NT2/D1 (cell line): Measurements from ENCODE around the gene LGSN.
"Not testable (repeated sequence)": the region's sequence is repeated elsewhere in the genome, so short reads cannot be mapped to it uniquely, and the experiment has no call there.

Source experiments
- DNase-seq: peaks from one replicate; pipeline ENCODE4 v3.0.0-alpha.2; 2011; ENCODE audit warnings: low read depth, low spot score
- H3K27me3 ChIP-seq: 2 replicates; pipeline ENCODE4 v1.6.0; 2011; ENCODE audit warnings: mild to moderate bottlenecking; ENCODE audit not compliant: insufficient read length, insufficient read depth
- H3K36me3 ChIP-seq: 2 replicates; pipeline ENCODE4 v1.6.1; 2011; ENCODE audit warnings: mild to moderate bottlenecking, low read length, mixed read lengths; ENCODE audit not compliant: insufficient read depth, insufficient read length
- H3K4me1 ChIP-seq: 2 replicates; pipeline ENCODE4 v1.5.1; 2011; ENCODE audit not compliant: insufficient read depth, insufficient read length
- H3K4me3 ChIP-seq: 2 replicates; pipeline ENCODE4 v1.5.1; 2011; ENCODE audit warnings: low read depth; ENCODE audit not compliant: insufficient read length
- H3K9ac ChIP-seq: 2 replicates; pipeline ENCODE4 v1.6.0; 2011; ENCODE audit warnings: low read depth; ENCODE audit not compliant: insufficient read length
- H3K9me3 ChIP-seq: 2 replicates; pipeline ENCODE4 v1.5.1; 2011; ENCODE audit warnings: mild to moderate bottlenecking, low read length; ENCODE audit not compliant: insufficient read depth
- SUZ12 ChIP-seq: IDR thresholded peaks from 2 replicates; pipeline ENCODE4 v1.6.1; 2011; ENCODE audit not compliant: insufficient read length, insufficient read depth; ENCODE audit errors: extremely low read depth
- YY1 ChIP-seq: IDR thresholded peaks from 2 replicates; pipeline ENCODE4 v1.6.1; 2011; ENCODE audit not compliant: insufficient read length, insufficient read depth
- ZNF274 ChIP-seq: IDR thresholded peaks from 2 replicates; pipeline ENCODE4 v1.6.1; 2011; ENCODE audit warnings: mild to moderate bottlenecking, low read depth, low read length

Gene LGSN

DNA sequence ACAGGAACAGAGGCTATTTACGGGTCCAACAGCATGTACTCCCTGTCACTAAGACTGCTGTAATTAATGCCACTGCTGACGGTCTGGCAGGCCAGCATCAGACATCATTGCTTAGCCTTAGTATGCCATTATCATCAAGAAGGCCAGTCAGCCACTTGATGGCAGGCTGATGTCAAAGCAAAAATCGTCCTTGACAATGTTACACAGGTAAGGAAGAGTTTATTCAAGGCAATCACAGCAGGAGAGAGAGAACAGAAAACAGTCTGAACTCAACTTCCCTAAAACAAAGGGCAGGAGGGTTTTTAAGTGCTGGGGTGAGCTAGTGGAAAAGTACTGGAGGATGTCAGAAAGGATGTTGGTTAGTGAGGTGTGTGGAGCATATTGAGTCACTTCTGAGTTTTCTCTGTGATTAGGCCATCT is 83.4 kb downstream of the LGSN start:
- no peak overlapping the region for H3K9ac ChIP-seq
- no peaks in the 10 kb centered on the region for H3K36me3 ChIP-seq
- H3K9me3 ChIP-seq: no peaks in the 10 kb centered on the region
- H3K4me3 ChIP-seq: no peak overlapping the region
- H3K27me3 ChIP-seq: no peaks in the 10 kb centered on the region
- TF ChIP-seq SUZ12 (no peak), ZNF274 (no peak), YY1 (no peak)
- no peaks in the 10 kb centered on the region for H3K4me1 ChIP-seq
- no peak for DNase-seq

- H3K9ac ChIP-seq, H3K36me3 ChIP-seq, H3K4me1 ChIP-seq, H3K9me3 ChIP-seq, DNase-seq, H3K4me3 ChIP-seq, H3K27me3 ChIP-seq: not testable (repeated sequence)
Observed at GRCh38 chr6:63230511-63230910, 89.3 kb downstream of the LGSN start.

GRCh38 chr6:63230027-63230426 is 89.8 kb downstream of the LGSN start:
- H3K9me3 ChIP-seq, DNase-seq, H3K27me3 ChIP-seq, H3K4me1 ChIP-seq, H3K36me3 ChIP-seq, H3K4me3 ChIP-seq, H3K9ac ChIP-seq: not testable (repeated sequence)

GRCh38 chr6:63227928-63228894 is 91.6 kb downstream of the LGSN start:
- H3K4me3 ChIP-seq, H3K4me1 ChIP-seq, DNase-seq, H3K27me3 ChIP-seq, H3K9me3 ChIP-seq, H3K9ac ChIP-seq, H3K36me3 ChIP-seq: not testable (repeated sequence)

DNA sequence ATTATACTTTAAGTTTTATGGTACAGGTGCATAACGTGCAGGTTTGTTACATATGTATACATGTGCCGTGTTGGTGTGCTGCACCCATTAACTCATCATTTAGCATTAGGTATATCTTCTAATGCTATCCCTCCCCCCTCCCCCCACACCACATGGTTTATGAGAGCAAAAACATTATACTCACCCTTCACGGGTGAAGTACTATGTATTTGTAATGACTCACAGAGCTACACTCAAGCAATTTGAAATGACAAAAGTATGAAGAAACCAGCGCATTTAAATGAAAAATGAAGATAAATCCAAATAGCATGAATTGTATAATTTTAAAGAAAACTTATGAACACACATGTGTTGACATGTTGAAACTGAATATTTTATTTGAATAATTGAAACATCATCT is 93.8 kb downstream of the LGSN start:
- not testable (repeated sequence) for H3K9ac ChIP-seq, H3K4me3 ChIP-seq, H3K9me3 ChIP-seq, H3K27me3 ChIP-seq, H3K4me1 ChIP-seq, H3K36me3 ChIP-seq, DNase-seq
